ENCODE measurements around the gene PHLDA1. TPM values are rescaled to one million over a fixed set of nuclear protein-coding genes. Genes with fewer than 3 reads are reported as not detected.
A peak's percentile ranks its signal among the peaks of the same experiment; 100 is the strongest.

PHLDA1 gene
- total RNA-seq, 2 experiments from 2014 or later, result 36.8 to 95.6 TPM

DNA sequence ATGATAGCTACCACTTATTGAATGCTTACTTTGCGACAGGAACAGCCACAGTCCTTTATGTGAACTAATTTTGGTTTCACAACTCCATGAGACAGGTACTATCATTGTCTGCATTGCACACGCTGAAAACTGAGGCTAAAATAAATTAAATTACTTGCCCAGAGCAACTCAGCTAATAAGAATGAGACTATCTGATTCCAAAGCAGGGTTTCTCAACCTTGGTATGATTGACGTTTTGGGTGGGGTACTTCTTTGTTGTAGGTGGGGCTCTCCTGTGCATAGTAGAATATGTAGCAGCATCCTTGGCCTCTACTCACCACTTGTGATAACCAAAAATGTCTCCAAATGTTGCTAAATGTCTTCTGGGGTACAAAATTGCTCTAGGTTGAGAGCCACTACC, 9.1 kb downstream of the PHLDA1 start:
- Mint-ChIP-seq H3K27ac (peak overlapping the region; percentile 47), H3K4me3 (no peak overlapping the region), H3K4me1 (peaks cover 81% of the 10 kb centered on the region), H3K27me3 (no peaks in the 10 kb centered on the region), H3K9me3 (ENCODE audit: low read depth) (no peaks in the 10 kb centered on the region), H3K36me3 (peaks cover 20% of the 10 kb centered on the region)
- CTCF ChIA-PET, result interaction anchor here (1.3 to 6.0 kb wide), 3 partner anchors 10 to 44 kb away, joined by 7 to 86 read pairs (median 18); partner anchors contain the start of gene PHLDA1
- DNase-seq (no peak), ATAC-seq (no peak)

DNA sequence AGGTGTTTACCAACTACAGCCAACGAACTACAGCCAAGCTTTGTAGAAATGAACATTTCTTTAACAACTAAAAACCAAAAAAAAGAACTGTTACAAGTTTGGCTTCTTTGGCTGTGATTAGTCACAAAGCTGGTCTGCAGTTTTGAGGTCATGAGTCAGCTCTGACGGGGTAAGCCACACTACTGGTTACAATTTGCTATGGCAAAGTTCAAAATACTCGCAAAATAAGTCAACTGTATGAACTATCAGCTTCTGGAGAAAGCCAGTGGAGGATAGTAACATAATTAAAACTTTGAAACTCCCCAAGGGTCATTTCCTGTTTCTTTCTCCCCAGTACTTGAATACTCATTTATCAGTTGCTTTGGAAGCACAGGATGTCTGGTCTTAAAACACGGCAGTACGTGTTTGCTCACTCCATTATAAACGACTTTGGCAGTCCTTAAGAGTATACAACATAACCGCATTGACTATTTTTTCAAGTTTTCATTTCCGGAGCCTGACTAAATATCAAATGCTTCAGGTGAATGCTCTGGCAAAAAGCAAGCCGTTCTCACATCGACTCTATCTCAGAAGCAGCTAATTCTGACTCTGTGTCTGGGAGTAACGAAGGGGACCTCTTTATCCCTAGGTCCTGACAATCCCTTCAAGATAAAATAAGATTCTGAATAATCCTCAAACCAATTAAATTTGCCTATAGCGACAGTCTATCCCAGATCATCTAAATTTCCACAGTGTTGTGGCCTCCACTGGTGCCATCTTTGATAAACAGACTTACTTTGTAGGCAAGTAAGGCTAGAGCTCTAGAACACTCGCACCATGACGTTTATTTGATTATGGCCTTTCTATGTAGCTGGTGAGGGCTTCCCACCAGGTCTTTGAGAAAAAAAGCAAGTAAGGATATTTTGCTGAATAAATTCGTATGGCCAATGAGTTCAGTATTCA, 10.6 kb downstream of the PHLDA1 start:
- ATAC-seq (peak; percentile 77), DNase-seq (peak; percentile 92)
- peaks cover 12% of the 10 kb centered on the region for H3K36me3 Mint-ChIP-seq
- H3K4me1 Mint-ChIP-seq, result peaks cover 71% of the 10 kb centered on the region
- peaks cover 2% of the 10 kb centered on the region for H3K9me3 Mint-ChIP-seq (ENCODE audit: low read depth)
- no peaks in the 10 kb centered on the region for H3K27me3 Mint-ChIP-seq
- peak overlapping the region; percentile 100 for H3K27ac Mint-ChIP-seq
- CTCF ChIA-PET, result interaction anchor here (0.8 to 6.0 kb wide), 13 partner anchors 11 to 687 kb away, joined by 3 to 86 read pairs (median 4); partner anchors contain the start of gene PHLDA1
- peak overlapping the region; percentile 66 for H3K4me3 Mint-ChIP-seq

DNA sequence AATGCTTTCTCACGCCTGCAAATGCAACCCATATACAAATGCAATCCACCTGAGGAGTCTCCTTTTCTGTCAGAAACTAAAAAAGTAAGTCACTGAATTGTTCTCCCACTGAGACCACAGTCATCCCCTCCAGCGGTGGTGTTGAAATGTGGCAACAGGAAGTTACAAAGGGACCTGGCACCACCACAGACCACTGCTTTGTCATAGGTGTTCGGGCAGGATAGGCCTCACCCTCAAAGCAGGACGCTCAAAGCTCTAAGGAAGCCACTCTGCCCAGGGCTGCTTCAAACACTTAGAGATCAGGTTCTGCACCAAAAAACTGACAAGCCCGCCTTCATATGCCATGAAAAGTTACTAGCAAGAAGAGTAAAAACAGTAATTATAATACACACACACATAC, 11.3 kb downstream of the PHLDA1 start:
- CTCF ChIA-PET, result interaction anchor here (0.8 to 6.0 kb wide), 13 partner anchors 12 to 203 kb away, joined by 3 to 86 read pairs (median 4); partner anchors contain the start of gene PHLDA1
- DNase-seq (peak; percentile 98), ATAC-seq (peak; percentile 82)
- Mint-ChIP-seq H3K4me3 (peak overlapping the region; percentile 66), H3K9me3 (ENCODE audit: low read depth) (peaks cover 2% of the 10 kb centered on the region), H3K27me3 (no peaks in the 10 kb centered on the region), H3K36me3 (peaks cover 11% of the 10 kb centered on the region), H3K27ac (peak overlapping the region; percentile 100), H3K4me1 (peaks cover 71% of the 10 kb centered on the region)

DNA sequence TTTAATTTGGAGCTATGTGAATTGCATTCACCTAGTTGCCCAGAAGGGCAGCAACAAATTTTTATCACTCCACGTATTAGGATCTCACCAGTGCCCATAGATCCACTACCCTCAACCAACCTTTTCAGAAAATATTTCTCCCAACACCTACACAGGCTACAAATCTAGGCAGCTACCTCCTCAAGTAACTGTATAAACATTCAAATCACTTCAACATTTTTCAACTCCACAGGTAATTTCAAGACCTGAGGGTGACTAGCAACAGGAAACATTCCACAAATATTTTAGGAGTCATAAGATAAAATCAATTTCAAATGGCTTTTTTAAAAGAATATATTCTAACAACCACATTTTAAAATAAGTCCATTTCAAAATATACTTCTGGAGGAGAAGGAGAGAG, 12.9 kb downstream of the PHLDA1 start:
- no peak for DNase-seq
- Mint-ChIP-seq H3K4me3 (no peak overlapping the region), H3K27me3 (no peaks in the 10 kb centered on the region), H3K4me1 (peaks cover 66% of the 10 kb centered on the region), H3K36me3 (peaks cover 13% of the 10 kb centered on the region), H3K27ac (peak overlapping the region; percentile 100), H3K9me3 (ENCODE audit: low read depth) (peaks cover 2% of the 10 kb centered on the region)
- no peak for ATAC-seq
- CTCF ChIA-PET, result interaction anchor here (1.1 to 6.0 kb wide), 2 partner anchors 13 to 84 kb away, joined by 3 to 86 read pairs; partner anchors contain the start of gene PHLDA1

DNA sequence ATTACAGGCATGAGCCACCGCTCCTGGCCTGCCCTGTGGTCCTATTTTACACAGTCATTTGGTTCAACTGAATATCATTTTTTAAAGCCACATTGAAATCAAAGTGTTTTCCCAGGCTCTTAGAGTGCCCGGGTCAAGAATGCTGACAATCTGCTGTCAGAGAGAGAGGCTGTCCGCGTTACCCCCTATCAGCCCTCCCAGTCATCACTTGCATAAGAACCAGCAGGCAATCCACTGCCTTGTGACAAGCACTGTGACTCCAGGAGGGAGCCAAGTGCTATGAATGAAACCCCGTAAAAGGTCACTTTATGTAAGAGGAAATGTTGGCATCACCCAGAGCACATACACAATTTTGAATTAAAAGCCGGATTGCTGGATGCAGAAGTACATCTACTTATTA, 13.5 kb downstream of the PHLDA1 start:
- H3K27me3 Mint-ChIP-seq, result no peaks in the 10 kb centered on the region
- ATAC-seq (no peak), DNase-seq (no peak)
- H3K4me3 Mint-ChIP-seq, result no peak overlapping the region
- H3K27ac Mint-ChIP-seq, result peak overlapping the region; percentile 100
- CTCF ChIA-PET, result interaction anchor here (6.0 kb wide), 1 partner anchor 14 kb away, joined by 86 read pairs; the partner anchor contains the start of gene PHLDA1
- H3K9me3 Mint-ChIP-seq (ENCODE audit: low read depth), result peaks cover 2% of the 10 kb centered on the region
- peaks cover 13% of the 10 kb centered on the region for H3K36me3 Mint-ChIP-seq
- H3K4me1 Mint-ChIP-seq, result peaks cover 65% of the 10 kb centered on the region

DNA sequence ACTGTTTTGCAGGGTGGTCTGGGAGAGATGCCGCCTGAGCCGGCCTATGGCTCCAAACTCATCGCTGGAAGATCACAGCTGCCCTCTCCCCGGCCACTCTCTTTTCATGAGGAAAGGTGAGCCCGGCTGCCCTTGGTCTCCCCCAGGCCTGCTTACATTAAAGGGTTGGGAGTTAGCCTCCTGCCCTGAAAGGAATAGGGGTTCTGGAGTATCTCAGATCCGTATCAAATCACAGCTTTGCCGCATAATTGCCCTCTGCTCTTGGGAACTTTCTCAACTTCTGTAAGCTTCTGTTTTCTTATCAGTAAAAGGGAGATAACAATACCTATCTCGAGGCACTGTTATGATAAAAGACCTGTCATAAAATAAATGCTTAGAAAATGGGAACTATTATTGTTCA, 17.6 kb downstream of the PHLDA1 start:
- peaks cover 28% of the 10 kb centered on the region for H3K4me1 Mint-ChIP-seq
- CTCF ChIA-PET, result interaction anchor here (1.2 to 1.3 kb wide), 2 partner anchors 10 to 17 kb away, joined by 3 to 4 read pairs; partner anchors contain the start of gene PHLDA1
- H3K27me3 Mint-ChIP-seq, result no peaks in the 10 kb centered on the region
- peaks cover 13% of the 10 kb centered on the region for H3K36me3 Mint-ChIP-seq
- H3K27ac Mint-ChIP-seq, result no peak overlapping the region
- no peak overlapping the region for H3K4me3 Mint-ChIP-seq
- DNase-seq, result no peak
- no peak for ATAC-seq
- peaks cover 2% of the 10 kb centered on the region for H3K9me3 Mint-ChIP-seq (ENCODE audit: low read depth)

DNA sequence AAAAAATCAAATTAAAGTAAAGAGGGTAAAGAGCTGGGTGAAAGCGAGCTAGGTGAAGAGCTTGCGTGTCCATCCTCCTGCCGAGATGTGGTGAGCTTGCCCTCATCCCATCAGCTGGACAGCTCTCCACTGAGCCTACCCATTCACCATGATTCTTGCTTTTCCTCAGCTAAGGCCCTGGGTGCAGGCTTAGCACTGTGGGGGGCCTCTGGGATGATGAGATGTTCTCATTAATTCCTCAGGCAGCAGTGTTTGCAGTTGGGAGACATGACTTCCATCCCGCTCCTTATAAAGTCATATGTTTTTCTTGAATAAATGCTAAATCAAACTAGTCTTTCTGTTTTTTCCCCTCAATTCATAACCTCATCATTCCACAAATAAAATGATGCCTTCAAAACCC, 18.0 kb downstream of the PHLDA1 start:
- H3K4me1 Mint-ChIP-seq, result peaks cover 24% of the 10 kb centered on the region
- CTCF ChIA-PET, result interaction anchor here (1.3 kb wide), 1 partner anchor 18 kb away, joined by 4 read pairs; the partner anchor contains the start of gene PHLDA1

DNA sequence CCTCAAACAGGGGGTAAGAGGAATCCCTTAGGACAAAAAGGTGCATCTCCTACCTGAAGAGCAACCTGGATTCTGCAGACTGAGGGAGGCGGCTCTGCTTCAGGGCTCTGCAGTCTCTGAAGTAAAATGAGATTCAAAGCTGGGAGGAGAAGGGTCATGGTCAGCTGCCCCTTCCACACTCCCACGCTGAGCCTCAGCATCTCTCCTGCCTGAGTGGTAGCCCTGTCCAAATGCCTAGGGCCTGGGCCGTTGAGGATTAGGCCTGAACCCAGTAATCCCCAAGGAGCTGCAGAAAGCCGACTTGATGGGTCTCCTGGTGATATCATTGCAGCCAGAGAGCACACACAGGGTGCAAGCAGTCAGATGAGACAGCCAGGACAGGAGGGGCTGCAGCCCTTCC, 18.9 kb downstream of the PHLDA1 start:
- Mint-ChIP-seq H3K4me1 (peaks cover 18% of the 10 kb centered on the region), H3K27ac (no peak overlapping the region), H3K36me3 (peaks cover 12% of the 10 kb centered on the region), H3K9me3 (ENCODE audit: low read depth) (peaks cover 2% of the 10 kb centered on the region), H3K4me3 (no peak overlapping the region), H3K27me3 (no peaks in the 10 kb centered on the region)
- DNase-seq (no peak), ATAC-seq (no peak)
- CTCF ChIA-PET, result interaction anchor here (1.3 kb wide), 1 partner anchor 19 kb away, joined by 4 read pairs; the partner anchor contains the start of gene PHLDA1

More for the DNA sequence above, 18.0 kb downstream of the PHLDA1 start:
- Mint-ChIP-seq H3K27me3 (no peaks in the 10 kb centered on the region), H3K36me3 (peaks cover 13% of the 10 kb centered on the region), H3K4me3 (no peak overlapping the region), H3K27ac (no peak overlapping the region), H3K9me3 (ENCODE audit: low read depth) (peaks cover 2% of the 10 kb centered on the region)
- no peak for ATAC-seq
- DNase-seq, result no peak

DNA sequence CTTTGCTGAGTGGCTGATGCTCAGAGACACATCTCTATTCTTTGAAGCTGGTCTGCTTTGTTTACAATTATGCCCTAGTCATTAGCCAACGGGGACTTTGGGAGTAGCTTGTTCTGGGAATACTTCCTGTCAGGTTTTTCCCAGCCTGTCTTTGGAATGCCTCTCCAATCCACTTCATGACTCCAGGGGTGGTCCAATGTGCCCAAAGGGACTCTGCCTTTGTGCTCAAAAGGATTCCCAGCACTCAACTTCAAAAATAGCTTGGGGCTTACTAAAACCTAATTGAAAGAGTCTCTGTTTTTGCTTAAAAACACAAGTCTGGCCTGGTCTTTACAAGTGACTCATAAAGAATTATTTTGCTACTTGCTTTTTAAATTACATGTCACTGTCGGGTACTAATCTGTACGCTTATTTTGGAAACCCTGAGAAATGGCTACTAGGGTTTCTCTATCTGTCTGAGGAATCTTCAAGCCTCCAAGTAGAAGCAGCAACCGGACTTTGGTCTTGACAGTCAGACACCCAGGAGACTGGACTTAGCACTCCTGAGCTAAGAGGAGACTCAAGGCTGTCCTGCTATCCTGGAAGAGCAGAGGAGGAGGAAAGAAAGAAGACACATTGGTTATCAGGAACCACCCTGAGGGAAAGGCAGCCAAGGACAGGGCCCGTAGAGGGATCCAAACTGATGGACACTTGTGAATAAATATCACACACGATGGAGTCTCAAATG, 20.7 kb downstream of the PHLDA1 start:
- Mint-ChIP-seq H3K27ac (no peak overlapping the region), H3K36me3 (peaks cover 7% of the 10 kb centered on the region), H3K27me3 (no peaks in the 10 kb centered on the region), H3K4me1 (peaks cover 13% of the 10 kb centered on the region), H3K9me3 (ENCODE audit: low read depth) (no peaks in the 10 kb centered on the region), H3K4me3 (no peak overlapping the region)
- ATAC-seq (no peak), DNase-seq (no peak)
- CTCF ChIA-PET, result interaction anchor here (1.1 kb wide), 1 partner anchor 13 kb away, joined by 3 read pairs; no protein-coding TSS in a partner anchor

DNA sequence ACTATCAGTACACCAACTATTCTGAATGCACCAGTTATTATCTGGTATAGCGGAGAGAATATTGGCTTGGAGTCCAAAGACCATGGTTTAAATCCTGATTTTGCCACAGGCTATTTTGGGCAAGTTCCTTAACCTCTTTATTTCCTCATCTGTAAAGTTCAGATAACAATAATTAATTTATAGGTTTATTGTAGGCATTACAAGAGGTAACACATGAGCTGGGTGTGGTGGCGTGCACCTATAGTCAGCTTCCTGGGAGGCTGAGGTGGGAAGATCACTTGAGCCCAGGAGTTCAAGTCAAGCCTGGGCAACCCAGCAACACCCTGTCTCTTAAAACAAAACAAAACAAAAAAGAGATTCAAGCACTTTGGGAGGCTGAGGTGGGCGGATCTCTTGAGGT, 23.1 kb downstream of the PHLDA1 start:
- Mint-ChIP-seq H3K36me3 (peaks cover 9% of the 10 kb centered on the region), H3K27ac (no peak overlapping the region), H3K27me3 (no peaks in the 10 kb centered on the region), H3K9me3 (ENCODE audit: low read depth) (no peaks in the 10 kb centered on the region), H3K4me1 (no peaks in the 10 kb centered on the region), H3K4me3 (no peak overlapping the region)
- CTCF ChIA-PET, result interaction anchor here (0.7 kb wide), 1 partner anchor 448 kb away, joined by 3 read pairs; no protein-coding TSS in a partner anchor
- DNase-seq (no peak), ATAC-seq (no peak)

DNA sequence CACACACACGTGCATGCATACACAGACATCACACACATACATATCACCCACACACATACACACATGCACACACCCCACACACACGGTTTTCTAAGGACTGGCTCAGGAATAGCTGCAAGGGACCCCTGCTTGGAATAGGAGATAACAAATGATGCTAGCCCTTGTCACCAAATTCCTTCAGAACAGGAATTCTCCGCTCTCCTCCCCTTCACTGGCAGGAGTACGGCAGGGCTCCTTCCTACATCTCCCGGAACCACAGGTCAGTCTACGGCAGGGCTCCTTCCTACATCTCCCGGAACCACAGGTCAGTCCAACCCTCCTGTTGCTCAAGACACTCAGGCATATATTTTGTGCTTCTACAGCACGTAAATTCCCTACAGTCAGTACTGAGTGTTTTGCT, 23.9 kb downstream of the PHLDA1 start:
- Mint-ChIP-seq H3K27ac (no peak overlapping the region), H3K4me1 (no peaks in the 10 kb centered on the region), H3K9me3 (ENCODE audit: low read depth) (no peaks in the 10 kb centered on the region), H3K36me3 (peaks cover 9% of the 10 kb centered on the region), H3K27me3 (no peaks in the 10 kb centered on the region), H3K4me3 (no peak overlapping the region)
- ATAC-seq, result no peak
- DNase-seq, result no peak
- CTCF ChIA-PET, result no interaction called here

DNA sequence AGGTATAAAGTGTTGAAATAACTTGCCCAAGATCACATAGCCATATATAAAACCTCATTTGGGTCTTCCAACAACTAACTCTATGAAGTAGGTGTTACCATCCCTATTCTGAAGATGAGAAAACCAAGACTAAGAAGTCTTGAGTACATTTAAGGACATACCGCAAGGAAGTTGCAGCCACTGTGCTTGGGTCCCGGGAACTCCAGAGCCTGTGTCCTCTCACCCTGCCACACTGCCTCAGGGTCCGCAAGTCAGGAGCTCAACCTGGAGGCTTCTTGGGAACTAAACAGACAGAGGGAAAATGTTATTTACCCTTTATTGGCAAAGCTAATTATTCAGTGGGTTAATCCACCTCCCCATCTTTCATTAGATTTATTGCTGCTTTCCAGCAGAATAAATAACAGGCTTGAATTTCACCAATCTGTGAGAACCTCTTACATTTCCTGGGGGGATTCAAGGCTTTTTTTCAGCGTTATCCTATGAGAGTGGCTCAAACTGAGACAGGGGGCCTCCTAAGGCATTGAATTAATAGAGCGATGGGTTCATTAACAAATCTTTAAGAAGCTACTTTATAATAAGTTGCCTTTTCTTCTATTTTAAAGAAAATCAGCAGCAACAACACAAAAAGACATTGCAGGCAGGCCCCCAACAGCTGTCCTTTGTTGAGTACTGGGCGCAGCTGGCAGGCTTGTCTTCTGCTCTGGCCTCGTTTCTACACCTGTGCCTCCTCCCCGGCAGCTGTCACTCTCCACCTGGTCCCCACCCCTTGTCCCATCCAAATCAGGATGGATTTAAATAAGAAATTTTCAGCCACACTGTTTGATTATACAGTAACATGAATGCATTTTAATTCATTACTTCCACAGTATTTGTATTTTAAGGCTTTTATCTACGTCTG, 25.3 kb downstream of the PHLDA1 start:
- CTCF ChIA-PET, result no interaction called here
- H3K27ac Mint-ChIP-seq, result no peak overlapping the region
- H3K9me3 Mint-ChIP-seq (ENCODE audit: low read depth), result no peaks in the 10 kb centered on the region
- DNase-seq (no peak), ATAC-seq (no peak)
- no peaks in the 10 kb centered on the region for H3K4me1 Mint-ChIP-seq
- peaks cover 9% of the 10 kb centered on the region for H3K36me3 Mint-ChIP-seq
- H3K27me3 Mint-ChIP-seq, result no peaks in the 10 kb centered on the region
- H3K4me3 Mint-ChIP-seq, result no peak overlapping the region

All from activated CD8-positive, alpha-beta memory T cell treated with anti-CD3 and anti-CD28 coated beads, Interleukin-2, amount 10 ng/mL, durations not matched to agents 7 days and 5 days (primary cell).